Measurements from ENCODE around the gene SPAG16.

SPAG16 gene

DNA sequence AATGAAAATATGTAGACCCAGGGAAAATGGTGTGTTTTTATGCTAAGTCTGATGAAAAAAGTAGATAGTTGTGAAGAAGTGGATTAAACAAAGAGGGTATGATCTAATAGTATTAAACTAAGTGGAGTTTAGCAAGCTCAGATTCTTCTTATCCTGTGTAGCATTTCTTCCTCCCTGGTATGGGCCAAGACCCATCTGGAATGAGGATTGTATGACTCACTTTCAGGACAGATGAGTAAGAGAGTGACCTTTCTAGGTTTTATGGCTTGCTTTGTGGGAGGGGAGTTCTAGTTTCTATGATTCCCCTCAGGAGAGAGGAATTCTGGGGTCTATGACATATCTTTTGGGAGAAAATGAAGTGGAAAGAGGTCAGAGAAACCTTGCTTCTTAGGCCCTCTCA lies 550.1 kb downstream of the SPAG16 start:
- Histone ChIP-seq H3K4me1 (no peaks in the 10 kb centered on the region), H3K27me3 (ENCODE audit: low read depth) (no peaks in the 10 kb centered on the region), H3K4me3 (no peak overlapping the region), H3K9me3 (no peaks in the 10 kb centered on the region), H3K36me3 (replicated peaks) (no peaks in the 10 kb centered on the region)
- in situ Hi-C loops (cut with MboI; ENCODE audit: low sequenced_read_pairs): no loop called here
- DNase-seq (ENCODE audit: low spot score in 2 of 2): no peak

DNA sequence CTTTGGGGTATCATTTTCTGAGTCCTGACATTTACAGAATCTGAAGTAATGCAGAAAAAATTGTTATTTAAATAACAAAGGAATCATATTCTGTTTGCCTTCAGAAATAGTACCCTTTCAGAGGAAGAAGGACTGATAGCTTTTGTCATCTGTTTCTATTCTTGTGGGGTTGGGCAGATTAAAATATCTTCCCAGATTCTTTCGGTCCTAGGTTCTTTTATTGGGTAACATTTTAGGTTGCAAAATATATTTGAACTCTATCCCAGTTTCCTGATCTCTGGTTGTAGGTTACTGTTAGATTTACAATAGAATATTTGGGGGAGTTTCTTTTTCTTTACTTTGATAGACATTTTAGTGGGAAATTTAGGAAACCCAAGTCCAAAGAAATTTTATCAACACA lies 550.5 kb downstream of the SPAG16 start:
- DNase-seq (ENCODE audit: low spot score in 2 of 2): no peak
- H3K27me3 ChIP-seq (ENCODE audit: low read depth): no peaks in the 10 kb centered on the region
- no peaks in the 10 kb centered on the region for H3K9me3 ChIP-seq
- no peaks in the 10 kb centered on the region for H3K36me3 ChIP-seq (replicated peaks)
- no peak overlapping the region for H3K4me3 ChIP-seq
- in situ Hi-C loops (cut with MboI; ENCODE audit: low sequenced_read_pairs): no loop called here
- H3K4me1 ChIP-seq: no peaks in the 10 kb centered on the region

DNA sequence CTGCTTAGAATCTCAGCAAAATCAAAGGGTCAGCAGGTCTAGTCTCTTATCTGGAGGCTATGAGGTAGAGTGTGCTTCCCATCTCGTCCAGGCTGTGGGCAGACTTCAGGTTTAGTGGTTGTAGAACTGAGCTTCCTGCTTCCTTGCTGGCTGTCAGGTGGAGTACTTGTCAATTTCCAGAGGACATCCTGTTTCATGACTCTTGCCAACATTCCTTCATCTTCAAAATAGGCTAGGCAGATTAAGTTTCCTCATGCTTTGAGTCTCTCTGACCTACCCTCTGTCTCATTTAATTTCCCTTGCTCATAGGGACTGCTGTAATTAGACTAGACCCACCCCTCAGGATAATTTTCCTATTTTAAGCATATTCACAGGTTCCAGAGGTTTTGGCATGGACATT lies 562.6 kb downstream of the SPAG16 start:
- Histone ChIP-seq H3K36me3 (replicated peaks) (no peaks in the 10 kb centered on the region), H3K9me3 (no peaks in the 10 kb centered on the region; the same call in 1 of the 2 replicates), H3K27me3 (ENCODE audit: low read depth) (no peaks in the 10 kb centered on the region), H3K4me1 (no peaks in the 10 kb centered on the region), H3K4me3 (no peak overlapping the region)
- DNase-seq (ENCODE audit: low spot score in 2 of 2): no peak
- in situ Hi-C loops (cut with MboI; ENCODE audit: low sequenced_read_pairs): no loop called here

DNA sequence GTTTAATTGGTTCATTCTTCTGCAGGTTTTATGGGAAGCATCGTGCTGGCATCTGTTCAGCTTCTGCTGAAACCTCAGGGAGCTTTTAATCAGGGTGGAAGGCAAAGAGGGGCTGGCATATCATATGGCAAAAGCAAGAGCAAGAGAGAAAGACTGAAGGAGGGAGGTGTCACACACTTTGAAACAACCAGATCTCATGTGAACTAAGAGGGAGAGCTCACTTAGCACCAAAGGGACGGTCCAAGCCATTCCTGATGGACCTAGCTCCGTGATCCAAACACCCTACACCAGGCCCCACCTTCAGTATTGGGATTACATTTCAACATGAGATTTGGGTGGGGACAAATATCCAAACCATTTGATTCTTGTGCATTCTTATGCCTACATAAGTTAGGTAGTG lies 563.1 kb downstream of the SPAG16 start:
- H3K36me3 ChIP-seq (replicated peaks): no peaks in the 10 kb centered on the region
- H3K4me1 ChIP-seq: no peaks in the 10 kb centered on the region
- in situ Hi-C loops (cut with MboI; ENCODE audit: low sequenced_read_pairs): no loop called here
- DNase-seq (ENCODE audit: low spot score in 2 of 2): no peak
- H3K27me3 ChIP-seq (ENCODE audit: low read depth): no peaks in the 10 kb centered on the region
- H3K4me3 ChIP-seq: no peak overlapping the region
- H3K9me3 ChIP-seq: no peaks in the 10 kb centered on the region; the same call in 1 of the 2 replicates

DNA sequence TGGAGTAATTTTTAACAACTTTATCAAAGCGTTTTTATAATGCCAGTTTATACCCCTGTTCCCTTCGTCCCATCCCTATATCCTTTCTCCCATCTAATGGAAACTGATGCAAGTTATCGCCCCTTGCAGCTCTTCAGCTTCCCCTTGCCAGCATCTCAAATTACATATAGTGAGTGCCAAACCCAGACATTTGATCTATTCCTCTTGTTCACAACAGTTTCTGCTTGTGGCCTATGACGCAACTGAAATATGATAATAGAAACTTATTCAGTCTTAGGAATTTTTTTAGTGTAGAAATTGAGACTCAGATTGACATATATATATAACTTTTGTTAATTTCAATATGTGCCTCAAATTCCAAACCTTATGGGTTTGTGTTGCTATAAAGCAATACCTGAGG lies 564.4 kb downstream of the SPAG16 start:
- no peak overlapping the region for H3K4me3 ChIP-seq
- H3K36me3 ChIP-seq (replicated peaks): no peaks in the 10 kb centered on the region
- no peaks in the 10 kb centered on the region; the same call in 1 of the 2 replicates for H3K9me3 ChIP-seq
- H3K27me3 ChIP-seq (ENCODE audit: low read depth): no peaks in the 10 kb centered on the region
- DNase-seq (ENCODE audit: low spot score in 2 of 2): no peak
- in situ Hi-C loops (cut with MboI; ENCODE audit: low sequenced_read_pairs): no loop called here
- H3K4me1 ChIP-seq: no peaks in the 10 kb centered on the region

DNA sequence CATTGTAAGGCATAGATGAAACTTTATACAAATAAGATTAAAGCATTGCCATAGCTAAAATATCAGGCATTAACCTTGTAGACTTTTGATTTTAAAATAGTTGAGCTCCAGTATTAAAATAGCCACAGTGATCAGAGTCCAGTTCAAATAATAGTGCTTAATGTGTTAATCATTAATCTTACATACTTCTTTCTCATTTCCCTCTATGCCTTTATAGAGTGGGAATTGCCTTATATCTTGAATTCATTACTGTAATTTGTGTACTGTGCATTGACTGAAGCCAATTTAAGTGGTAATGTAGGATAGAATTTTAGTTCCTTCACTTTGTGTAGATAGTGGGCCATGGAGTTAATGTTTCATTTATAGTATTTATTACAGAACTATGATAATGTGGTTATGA lies 577.4 kb downstream of the SPAG16 start:
- Histone ChIP-seq H3K9me3 (no peaks in the 10 kb centered on the region), H3K4me1 (no peaks in the 10 kb centered on the region), H3K27me3 (ENCODE audit: low read depth) (no peaks in the 10 kb centered on the region), H3K36me3 (replicated peaks) (no peaks in the 10 kb centered on the region), H3K4me3 (no peak overlapping the region)
- no peak for DNase-seq (ENCODE audit: low spot score in 2 of 2)
- in situ Hi-C loops (cut with MboI; ENCODE audit: low sequenced_read_pairs): no loop called here

DNA sequence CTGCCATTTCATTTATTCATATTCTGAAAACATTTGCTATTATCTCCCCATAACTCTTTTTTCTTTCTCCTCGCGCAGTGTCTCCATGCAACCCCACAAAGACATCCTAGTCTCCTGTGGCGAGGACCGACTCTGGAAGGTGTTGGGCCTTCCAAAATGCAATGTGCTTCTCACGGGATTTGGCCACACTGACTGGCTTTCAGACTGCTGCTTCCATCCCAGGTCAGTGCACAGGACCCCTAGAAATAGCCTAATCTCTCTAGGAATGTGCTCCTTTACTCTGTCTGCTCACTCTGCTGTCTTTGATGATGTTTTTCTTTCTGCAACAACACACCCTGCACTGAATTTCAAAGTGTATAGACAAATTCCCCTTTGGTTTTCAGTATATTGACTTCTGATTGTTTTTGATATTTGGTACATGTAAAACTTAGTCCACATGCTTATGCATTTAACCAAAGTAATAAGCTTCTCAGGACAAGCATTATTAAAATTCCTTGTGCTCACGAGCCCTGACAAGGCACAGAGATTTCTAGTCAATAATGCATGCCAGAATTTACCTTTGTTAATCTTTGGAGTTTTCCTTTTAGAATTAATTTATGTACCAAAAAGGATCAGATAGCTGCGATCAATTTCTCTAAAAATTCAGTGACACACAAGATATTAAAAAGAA lies 578.3 kb downstream of the SPAG16 start:
- H3K9me3 ChIP-seq: no peaks in the 10 kb centered on the region
- no peak for DNase-seq (ENCODE audit: low spot score in 2 of 2)
- H3K27me3 ChIP-seq (ENCODE audit: low read depth): no peaks in the 10 kb centered on the region
- in situ Hi-C loops (cut with MboI; ENCODE audit: low sequenced_read_pairs): no loop called here
- no peaks in the 10 kb centered on the region for H3K36me3 ChIP-seq (replicated peaks)
- H3K4me3 ChIP-seq: no peak overlapping the region
- no peaks in the 10 kb centered on the region for H3K4me1 ChIP-seq

DNA sequence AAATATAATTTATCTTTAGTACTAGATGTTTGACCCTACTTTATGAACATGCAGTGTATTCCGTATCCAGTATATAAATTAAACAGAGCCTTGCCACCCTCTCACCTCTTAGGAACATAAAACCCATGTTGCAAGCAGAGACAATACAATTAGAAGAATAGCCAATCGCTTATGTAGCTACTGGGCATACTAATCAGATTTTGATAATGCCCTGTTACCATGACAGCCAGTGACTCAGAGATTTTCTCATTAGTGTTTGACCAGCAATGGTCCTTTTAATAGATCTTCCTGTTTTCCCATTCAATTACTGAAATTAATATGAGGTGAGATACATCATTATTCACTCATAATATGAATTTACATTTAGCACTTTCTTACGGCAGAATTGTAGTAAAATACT lies 579.3 kb downstream of the SPAG16 start:
- Histone ChIP-seq H3K9me3 (no peaks in the 10 kb centered on the region), H3K36me3 (replicated peaks) (no peaks in the 10 kb centered on the region), H3K4me3 (no peak overlapping the region), H3K27me3 (ENCODE audit: low read depth) (no peaks in the 10 kb centered on the region), H3K4me1 (no peaks in the 10 kb centered on the region)
- no peak for DNase-seq (ENCODE audit: low spot score in 2 of 2)
- in situ Hi-C loops (cut with MboI; ENCODE audit: low sequenced_read_pairs): no loop called here

DNA sequence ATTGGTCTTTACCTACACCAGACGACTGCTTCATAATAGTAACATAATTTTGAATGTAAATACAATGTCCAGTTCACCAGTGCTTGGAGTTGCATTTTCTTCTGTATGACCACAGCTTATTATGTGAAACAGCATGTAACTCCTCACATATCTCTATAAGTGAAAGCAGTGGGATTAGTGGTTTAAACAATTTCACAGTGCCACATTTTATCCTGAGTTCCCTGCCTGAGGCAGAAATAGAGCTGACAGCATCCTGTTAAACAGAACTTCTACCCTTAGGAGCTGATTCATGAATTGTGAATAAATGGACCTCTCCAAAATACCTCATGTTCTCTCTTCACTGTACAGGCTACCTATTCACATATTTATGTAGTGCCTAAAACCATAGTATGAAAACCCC lies 584.3 kb downstream of the SPAG16 start:
- no peaks in the 10 kb centered on the region for H3K36me3 ChIP-seq (replicated peaks)
- in situ Hi-C loops (cut with MboI; ENCODE audit: low sequenced_read_pairs): no loop called here
- no peaks in the 10 kb centered on the region for H3K9me3 ChIP-seq
- no peaks in the 10 kb centered on the region for H3K4me1 ChIP-seq
- H3K4me3 ChIP-seq: no peak overlapping the region
- no peak for DNase-seq (ENCODE audit: low spot score in 2 of 2)
- no peaks in the 10 kb centered on the region for H3K27me3 ChIP-seq (ENCODE audit: low read depth)

DNA sequence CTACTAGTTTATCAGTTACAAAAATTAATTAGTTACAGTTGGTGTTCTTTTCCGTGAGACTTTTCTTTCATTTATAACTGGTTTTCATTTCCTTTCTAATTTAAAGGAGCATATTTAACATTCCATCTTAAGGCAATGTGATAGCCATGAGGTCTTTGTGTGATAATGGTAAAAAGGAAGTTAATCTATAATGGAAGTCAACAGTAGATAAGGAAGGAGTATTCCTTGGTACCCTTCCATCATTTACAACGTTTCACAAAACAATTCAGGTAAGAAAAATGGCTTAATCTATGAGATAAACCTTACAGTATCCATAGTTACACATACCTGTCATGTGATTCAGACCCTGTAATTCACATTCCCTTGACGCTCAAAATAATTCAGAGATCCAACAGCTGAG lies 601.2 kb downstream of the SPAG16 start:
- Histone ChIP-seq H3K4me3 (no peak overlapping the region), H3K9me3 (no peaks in the 10 kb centered on the region; the same call in 1 of the 2 replicates), H3K36me3 (replicated peaks) (no peaks in the 10 kb centered on the region), H3K27me3 (ENCODE audit: low read depth) (no peaks in the 10 kb centered on the region), H3K4me1 (no peaks in the 10 kb centered on the region)
- no peak for DNase-seq (ENCODE audit: low spot score in 2 of 2)
- in situ Hi-C loops (cut with MboI; ENCODE audit: low sequenced_read_pairs): no loop called here

DNA sequence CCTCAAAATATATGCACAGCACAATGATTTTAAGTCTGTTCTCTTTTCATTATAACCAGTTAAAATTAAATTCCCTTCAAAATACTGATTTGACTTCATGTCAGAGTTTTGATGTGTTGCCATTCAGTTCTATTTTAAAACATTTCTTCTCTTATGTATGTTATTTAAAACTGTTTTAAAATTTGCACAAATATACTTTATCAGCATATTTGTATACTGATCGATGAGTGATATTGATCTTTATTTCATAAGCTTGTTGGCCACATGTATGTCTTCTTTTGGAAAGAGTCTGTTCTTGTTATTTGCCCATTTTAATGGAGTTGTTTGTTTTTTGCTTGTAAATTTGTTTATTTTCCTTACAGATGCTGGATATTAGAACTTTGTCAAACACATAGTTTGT lies 630.2 kb downstream of the SPAG16 start:
- Histone ChIP-seq H3K27me3 (ENCODE audit: low read depth) (no peaks in the 10 kb centered on the region), H3K4me1 (no peaks in the 10 kb centered on the region), H3K4me3 (no peak overlapping the region), H3K9me3 (no peaks in the 10 kb centered on the region), H3K36me3 (replicated peaks) (no peaks in the 10 kb centered on the region)
- in situ Hi-C loops (cut with MboI; ENCODE audit: low sequenced_read_pairs): no loop called here
- no peak for DNase-seq (ENCODE audit: low spot score in 2 of 2)

DNA sequence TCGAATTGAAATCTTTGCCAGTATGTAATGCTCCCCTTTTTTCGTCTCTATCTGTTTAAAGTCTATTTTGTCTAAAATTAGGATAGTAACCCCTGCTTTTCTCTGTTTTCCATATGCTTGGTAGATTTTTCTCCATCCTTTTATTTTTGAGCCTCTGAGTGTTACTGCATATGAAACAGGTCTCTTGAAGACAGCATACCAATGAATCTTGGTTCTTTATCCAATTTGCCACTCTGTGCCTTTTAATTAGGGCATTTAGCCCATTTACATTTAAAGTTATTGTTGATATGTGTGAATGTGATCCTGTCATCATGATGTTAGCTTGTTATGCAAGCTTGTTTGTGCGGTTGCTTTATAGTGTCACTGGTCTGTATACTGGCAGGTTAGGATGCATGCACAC lies 635.8 kb downstream of the SPAG16 start:
- in situ Hi-C loops (cut with MboI; ENCODE audit: low sequenced_read_pairs): no loop called here
- Histone ChIP-seq H3K9me3 (no peaks in the 10 kb centered on the region; the same call in 1 of the 2 replicates), H3K4me1 (no peaks in the 10 kb centered on the region), H3K27me3 (ENCODE audit: low read depth) (no peaks in the 10 kb centered on the region), H3K36me3 (replicated peaks) (no peaks in the 10 kb centered on the region), H3K4me3 (no peak overlapping the region)
- no peak for DNase-seq (ENCODE audit: low spot score in 2 of 2)

DNA sequence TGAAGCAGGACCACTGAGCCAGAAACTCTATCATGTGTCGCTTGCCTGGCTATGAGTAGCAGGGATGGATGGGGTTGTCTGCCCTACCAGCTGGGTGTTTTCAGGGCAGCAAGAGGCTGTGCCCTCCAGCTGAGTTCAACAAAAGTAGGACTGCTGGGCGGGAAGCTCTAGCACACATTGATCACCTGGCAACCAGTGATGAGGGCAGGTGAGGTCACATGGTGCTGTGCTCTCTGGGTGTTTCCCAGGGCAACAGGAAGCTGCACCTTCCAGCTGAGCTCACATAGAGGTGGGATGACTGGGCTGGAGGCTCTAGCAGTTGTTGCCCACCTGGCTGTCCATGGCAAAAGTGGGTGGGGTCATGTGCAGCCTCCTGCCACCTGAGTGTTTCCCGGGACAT lies 639.3 kb downstream of the SPAG16 start:
- H3K4me1 ChIP-seq: no peaks in the 10 kb centered on the region
- no peaks in the 10 kb centered on the region for H3K27me3 ChIP-seq (ENCODE audit: low read depth)
- no peak for DNase-seq (ENCODE audit: low spot score in 2 of 2)
- no peaks in the 10 kb centered on the region; the same call in 1 of the 2 replicates for H3K9me3 ChIP-seq
- H3K4me3 ChIP-seq: no peak overlapping the region
- in situ Hi-C loops (cut with MboI; ENCODE audit: low sequenced_read_pairs): no loop called here
- H3K36me3 ChIP-seq (replicated peaks): no peaks in the 10 kb centered on the region

DNA sequence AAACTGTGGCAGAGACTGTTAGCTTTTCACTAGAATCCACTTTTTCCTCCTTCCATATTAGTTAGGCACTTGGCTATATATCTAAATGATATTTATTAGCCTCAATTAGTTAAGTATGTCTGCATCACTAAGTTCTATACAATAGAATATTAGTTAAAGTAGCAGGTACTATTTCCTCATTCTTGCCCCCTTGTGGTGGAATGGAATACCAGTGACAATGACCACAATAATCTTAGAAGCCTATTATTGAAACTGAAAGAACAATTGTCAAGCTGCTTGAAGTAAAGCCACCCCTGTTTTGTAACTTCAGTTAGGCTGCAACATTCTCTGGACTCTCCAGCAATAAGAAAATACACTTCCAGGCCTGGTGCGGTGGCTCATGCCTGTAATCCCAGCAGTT lies 650.3 kb downstream of the SPAG16 start:
- no peaks in the 10 kb centered on the region for H3K36me3 ChIP-seq (replicated peaks)
- no peaks in the 10 kb centered on the region for H3K4me1 ChIP-seq
- no peaks in the 10 kb centered on the region for H3K9me3 ChIP-seq
- in situ Hi-C loops (cut with MboI; ENCODE audit: low sequenced_read_pairs): no loop called here
- no peak overlapping the region for H3K4me3 ChIP-seq
- no peaks in the 10 kb centered on the region for H3K27me3 ChIP-seq (ENCODE audit: low read depth)
- peak; percentile 14 to 21 for DNase-seq (ENCODE audit: low spot score in 2 of 2)

DNA sequence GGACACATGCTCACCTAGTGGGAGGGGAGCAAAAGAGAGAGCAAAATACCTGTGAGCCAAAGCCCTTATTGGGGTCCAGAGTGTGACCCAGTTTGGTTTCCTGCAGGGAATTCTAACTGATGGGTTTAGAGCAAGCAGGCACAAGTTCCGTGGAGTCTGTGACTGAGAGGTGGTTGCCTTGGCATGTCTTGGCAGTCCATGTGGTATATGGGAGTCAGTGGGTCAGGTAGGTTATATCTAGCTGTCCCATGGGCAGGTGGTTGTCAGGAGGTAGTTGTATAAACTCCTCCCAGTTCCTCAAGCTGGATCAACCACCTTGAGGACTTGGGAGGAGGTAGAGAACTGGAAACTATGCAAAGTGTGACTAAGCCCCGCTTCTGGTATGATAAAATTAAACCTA lies 673.8 kb downstream of the SPAG16 start:
- DNase-seq (ENCODE audit: low spot score in 2 of 2): no peak
- Histone ChIP-seq H3K4me1 (no peaks in the 10 kb centered on the region), H3K9me3 (no peaks in the 10 kb centered on the region), H3K4me3 (no peak overlapping the region), H3K27me3 (ENCODE audit: low read depth) (no peaks in the 10 kb centered on the region), H3K36me3 (replicated peaks) (no peaks in the 10 kb centered on the region)
- in situ Hi-C loops (cut with MboI; ENCODE audit: low sequenced_read_pairs): no loop called here
